ENCODE measurements around the gene DMXL2.

DNA sequence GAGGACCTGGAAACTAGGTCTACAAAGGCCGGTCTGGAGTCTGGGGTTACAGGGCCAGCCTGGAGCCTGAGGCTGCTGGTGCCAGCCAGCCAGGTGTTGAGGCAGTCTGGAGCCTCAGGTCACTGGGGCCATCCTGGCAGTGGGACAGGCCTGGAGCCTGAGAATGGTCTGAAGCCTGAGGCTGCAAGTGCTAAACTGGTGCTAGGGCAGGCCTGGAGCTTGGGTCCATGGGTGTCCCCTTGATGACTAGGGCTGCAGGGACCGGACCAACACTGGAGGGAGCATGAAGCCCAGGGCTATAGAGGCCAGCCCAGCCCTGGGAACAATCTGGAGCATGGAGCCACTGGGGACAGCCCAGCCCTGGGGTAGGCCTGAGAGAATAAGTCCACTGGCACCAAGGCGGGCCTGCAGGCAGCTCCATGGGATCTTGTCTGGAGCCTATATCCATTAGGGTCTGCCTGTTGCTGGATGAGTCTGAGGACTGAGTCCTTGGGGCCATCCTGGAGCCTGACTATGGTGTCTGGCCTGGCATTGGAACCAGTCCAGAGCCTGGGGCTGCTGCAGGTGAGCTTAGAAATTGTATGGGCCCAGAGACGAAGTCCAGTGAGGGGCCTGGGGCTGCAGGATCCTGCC lies 179.2 kb downstream of the DMXL2 start:
- TF ChIP-seq TCF7L2 (IDR thresholded peaks at IDR 0.05; ENCODE audit: low read depth, low read length) (no peak), POLR2AphosphoS5 (IDR thresholded peaks at IDR 0.05; ENCODE audit: low read depth, low read length) (no peak), SIN3A (IDR thresholded peaks at IDR 0.05; ENCODE audit: borderline replicate concordance, insufficient read depth, low read depth, low read length) (no peak)
- TF ChIP-seq, protein P1, sequence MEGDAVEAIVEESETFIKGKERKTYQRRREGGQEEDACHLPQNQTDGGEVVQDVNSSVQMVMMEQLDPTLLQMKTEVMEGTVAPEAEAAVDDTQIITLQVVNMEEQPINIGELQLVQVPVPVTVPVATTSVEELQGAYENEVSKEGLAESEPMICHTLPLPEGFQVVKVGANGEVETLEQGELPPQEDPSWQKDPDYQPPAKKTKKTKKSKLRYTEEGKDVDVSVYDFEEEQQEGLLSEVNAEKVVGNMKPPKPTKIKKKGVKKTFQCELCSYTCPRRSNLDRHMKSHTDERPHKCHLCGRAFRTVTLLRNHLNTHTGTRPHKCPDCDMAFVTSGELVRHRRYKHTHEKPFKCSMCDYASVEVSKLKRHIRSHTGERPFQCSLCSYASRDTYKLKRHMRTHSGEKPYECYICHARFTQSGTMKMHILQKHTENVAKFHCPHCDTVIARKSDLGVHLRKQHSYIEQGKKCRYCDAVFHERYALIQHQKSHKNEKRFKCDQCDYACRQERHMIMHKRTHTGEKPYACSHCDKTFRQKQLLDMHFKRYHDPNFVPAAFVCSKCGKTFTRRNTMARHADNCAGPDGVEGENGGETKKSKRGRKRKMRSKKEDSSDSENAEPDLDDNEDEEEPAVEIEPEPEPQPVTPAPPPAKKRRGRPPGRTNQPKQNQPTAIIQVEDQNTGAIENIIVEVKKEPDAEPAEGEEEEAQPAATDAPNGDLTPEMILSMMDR (IDR thresholded peaks at IDR 0.05): no peak

Measured in Panc1 (cell line).